ENCODE results near the gene EFL1. TPM values are rescaled to one million over a fixed set of nuclear protein-coding genes. Genes with fewer than 3 reads are reported as not detected.
A peak's percentile ranks its signal among the peaks of the same experiment; 100 is the strongest.
"Not testable (repeated sequence)": the region's sequence is repeated elsewhere in the genome, so short reads cannot be mapped to it uniquely, and the experiment has no call there.

Gene EFL1
- total and polyA plus RNA-seq, 4 donors = 5.5 to 15.1 (median 10.3) TPM

- no peak overlapping the region for H3K27ac ChIP-seq (ENCODE audit: low read depth in 1 of 2, low read length in 2 of 2)
- ATAC-seq (ENCODE audit: low FRiP score) (no peak), DNase-seq (no peak)
- WGBS, 2 donors = 83 to 87% methylated on average over 3 of the region's 3 CpGs
- H3K4me1 ChIP-seq (ENCODE audit: control insufficient read depth in 1 of 2, insufficient read depth in 2 of 2, low read length in 2 of 2) = no peaks in the 10 kb centered on the region
- no peak overlapping the region for H3K4me3 ChIP-seq (ENCODE audit: low read length in 2 of 2)
- H3K36me3 ChIP-seq (ENCODE audit: control insufficient read depth in 1 of 2, insufficient read depth in 2 of 2, low read length in 1 of 2) = no peaks in the 10 kb centered on the region
- H3K27me3 ChIP-seq (ENCODE audit: control insufficient read depth in 1 of 2, insufficient read depth in 2 of 2, low read length in 1 of 2) = no peaks in the 10 kb centered on the region
- intact Hi-C loops (cut with DNase I) = no loop called here
- no peaks in the 10 kb centered on the region for H3K9me3 ChIP-seq (ENCODE audit: control insufficient read depth, low read length)
Measured at GRCh38 chr15:82301296-82302016, 38.9 kb upstream of the EFL1 start.

- WGBS, 2 donors = 90 to 95% methylated on average over 7 of the region's 7 CpGs
Measured at GRCh38 chr15:82300883-82301282, 38.3 kb upstream of the EFL1 start.

GRCh38 chr15:82300326-82300725 is 37.8 kb upstream of the EFL1 start:
- H3K9me3 ChIP-seq (ENCODE audit: control insufficient read depth, low read length); H3K36me3 ChIP-seq (ENCODE audit: control insufficient read depth in 1 of 2, insufficient read depth in 2 of 2, low read length in 1 of 2); H3K27me3 ChIP-seq (ENCODE audit: control insufficient read depth in 1 of 2, insufficient read depth in 2 of 2, low read length in 1 of 2); intact Hi-C loops (cut with DNase I); H3K4me1 ChIP-seq (ENCODE audit: control insufficient read depth in 1 of 2, insufficient read depth in 2 of 2, low read length in 2 of 2); ATAC-seq (ENCODE audit: low FRiP score); H3K4me3 ChIP-seq (ENCODE audit: low read length in 2 of 2); H3K27ac ChIP-seq (ENCODE audit: low read depth in 1 of 2, low read length in 2 of 2); DNase-seq: not testable (repeated sequence)
- 45 to 74% methylated on average over 6 of the region's 6 CpGs for WGBS, 2 donors

More at GRCh38 chr15:82300883-82301282, 38.3 kb upstream of the EFL1 start:
- Histone ChIP-seq H3K36me3 (ENCODE audit: control insufficient read depth in 1 of 2, insufficient read depth in 2 of 2, low read length in 1 of 2) (no peaks in the 10 kb centered on the region), H3K27me3 (ENCODE audit: control insufficient read depth in 1 of 2, insufficient read depth in 2 of 2, low read length in 1 of 2) (no peaks in the 10 kb centered on the region), H3K4me1 (ENCODE audit: control insufficient read depth in 1 of 2, insufficient read depth in 2 of 2, low read length in 2 of 2) (no peaks in the 10 kb centered on the region), H3K4me3 (ENCODE audit: low read length in 2 of 2) (no peak overlapping the region), H3K9me3 (ENCODE audit: control insufficient read depth, low read length) (no peaks in the 10 kb centered on the region), H3K27ac (ENCODE audit: low read depth in 1 of 2, low read length in 2 of 2) (no peak overlapping the region)
- intact Hi-C loops (cut with DNase I) = no loop called here
- no peak for DNase-seq
- no peak for ATAC-seq (ENCODE audit: low FRiP score)

GRCh38 chr15:82299511-82299914 is 37.0 kb upstream of the EFL1 start:
- DNase-seq; intact Hi-C loops (cut with DNase I); H3K4me1 ChIP-seq (ENCODE audit: control insufficient read depth in 1 of 2, insufficient read depth in 2 of 2, low read length in 2 of 2); H3K9me3 ChIP-seq (ENCODE audit: control insufficient read depth, low read length); ATAC-seq (ENCODE audit: low FRiP score); H3K4me3 ChIP-seq (ENCODE audit: low read length in 2 of 2); H3K27me3 ChIP-seq (ENCODE audit: control insufficient read depth in 1 of 2, insufficient read depth in 2 of 2, low read length in 1 of 2); H3K27ac ChIP-seq (ENCODE audit: low read depth in 1 of 2, low read length in 2 of 2); H3K36me3 ChIP-seq (ENCODE audit: control insufficient read depth in 1 of 2, insufficient read depth in 2 of 2, low read length in 1 of 2): not testable (repeated sequence)
- WGBS, 2 donors = 89 to 90% methylated on average over 3 of the region's 6 CpGs

GRCh38 chr15:82298520-82298919 is 36.0 kb upstream of the EFL1 start:
- DNase-seq = peak in 1 of 2 donors; percentile 72
- peak; percentile 34 for ATAC-seq (ENCODE audit: low FRiP score)
- Histone ChIP-seq H3K4me1 (ENCODE audit: control insufficient read depth in 1 of 2, insufficient read depth in 2 of 2, low read length in 2 of 2) (no peaks in the 10 kb centered on the region), H3K4me3 (ENCODE audit: low read length in 2 of 2) (no peak overlapping the region), H3K27me3 (ENCODE audit: control insufficient read depth in 1 of 2, insufficient read depth in 2 of 2, low read length in 1 of 2) (no peaks in the 10 kb centered on the region), H3K9me3 (ENCODE audit: control insufficient read depth, low read length) (no peaks in the 10 kb centered on the region), H3K27ac (ENCODE audit: low read depth in 1 of 2, low read length in 2 of 2) (no peak overlapping the region), H3K36me3 (ENCODE audit: control insufficient read depth in 1 of 2, insufficient read depth in 2 of 2, low read length in 1 of 2) (no peaks in the 10 kb centered on the region)
- WGBS, 2 donors = 23 to 31% methylated on average over 35 to 44 of the region's 44 CpGs
- intact Hi-C loops (cut with DNase I) = no loop called here

GRCh38 chr15:82298032-82298431 is 35.5 kb upstream of the EFL1 start:
- WGBS, 2 donors = 94 to 96% methylated on average over 13 of the region's 13 CpGs
- no peaks in the 10 kb centered on the region for H3K9me3 ChIP-seq (ENCODE audit: control insufficient read depth, low read length)
- intact Hi-C loops (cut with DNase I) = no loop called here
- H3K36me3 ChIP-seq (ENCODE audit: control insufficient read depth in 1 of 2, insufficient read depth in 2 of 2, low read length in 1 of 2) = no peaks in the 10 kb centered on the region
- H3K4me3 ChIP-seq (ENCODE audit: low read length in 2 of 2) = no peak overlapping the region
- no peak for ATAC-seq (ENCODE audit: low FRiP score)
- DNase-seq = no peak
- no peaks in the 10 kb centered on the region for H3K4me1 ChIP-seq (ENCODE audit: control insufficient read depth in 1 of 2, insufficient read depth in 2 of 2, low read length in 2 of 2)
- H3K27me3 ChIP-seq (ENCODE audit: control insufficient read depth in 1 of 2, insufficient read depth in 2 of 2, low read length in 1 of 2) = no peaks in the 10 kb centered on the region
- no peak overlapping the region for H3K27ac ChIP-seq (ENCODE audit: low read depth in 1 of 2, low read length in 2 of 2)

GRCh38 chr15:82297546-82297945 is 35.0 kb upstream of the EFL1 start:
- no peaks in the 10 kb centered on the region for H3K36me3 ChIP-seq (ENCODE audit: control insufficient read depth in 1 of 2, insufficient read depth in 2 of 2, low read length in 1 of 2)
- H3K4me3 ChIP-seq (ENCODE audit: low read length in 2 of 2) = no peak overlapping the region
- intact Hi-C loops (cut with DNase I) = no loop called here
- DNase-seq (no peak), ATAC-seq (ENCODE audit: low FRiP score) (no peak)
- H3K9me3 ChIP-seq (ENCODE audit: control insufficient read depth, low read length) = no peaks in the 10 kb centered on the region
- H3K27me3 ChIP-seq (ENCODE audit: control insufficient read depth in 1 of 2, insufficient read depth in 2 of 2, low read length in 1 of 2) = no peaks in the 10 kb centered on the region
- no peaks in the 10 kb centered on the region for H3K4me1 ChIP-seq (ENCODE audit: control insufficient read depth in 1 of 2, insufficient read depth in 2 of 2, low read length in 2 of 2)
- no peak overlapping the region for H3K27ac ChIP-seq (ENCODE audit: low read depth in 1 of 2, low read length in 2 of 2)
- 96 to 97% methylated on average over 5 of the region's 5 CpGs for WGBS, 2 donors

GRCh38 chr15:82294061-82294690 is 31.6 kb upstream of the EFL1 start:
- DNase-seq = no peak
- no peak for ATAC-seq (ENCODE audit: low FRiP score)
- Histone ChIP-seq H3K36me3 (ENCODE audit: control insufficient read depth in 1 of 2, insufficient read depth in 2 of 2, low read length in 1 of 2) (no peaks in the 10 kb centered on the region), H3K27me3 (ENCODE audit: control insufficient read depth in 1 of 2, insufficient read depth in 2 of 2, low read length in 1 of 2) (no peaks in the 10 kb centered on the region), H3K4me1 (ENCODE audit: control insufficient read depth in 1 of 2, insufficient read depth in 2 of 2, low read length in 2 of 2) (no peaks in the 10 kb centered on the region), H3K4me3 (ENCODE audit: low read length in 2 of 2) (no peak overlapping the region), H3K27ac (ENCODE audit: low read depth in 1 of 2, low read length in 2 of 2) (no peak overlapping the region), H3K9me3 (ENCODE audit: control insufficient read depth, low read length) (no peaks in the 10 kb centered on the region)
- 48 to 57% methylated on average over 11 of the region's 11 CpGs for WGBS, 2 donors
- intact Hi-C loops (cut with DNase I) = no loop called here

- no peaks in the 10 kb centered on the region for H3K9me3 ChIP-seq (ENCODE audit: control insufficient read depth, low read length)
- intact Hi-C loops (cut with DNase I) = no loop called here
- no peak overlapping the region for H3K27ac ChIP-seq (ENCODE audit: low read depth in 1 of 2, low read length in 2 of 2)
- DNase-seq = no peak
- WGBS, 2 donors = 87 to 93% methylated on average over 5 of the region's 5 CpGs
- no peaks in the 10 kb centered on the region for H3K27me3 ChIP-seq (ENCODE audit: control insufficient read depth in 1 of 2, insufficient read depth in 2 of 2, low read length in 1 of 2)
- H3K4me1 ChIP-seq (ENCODE audit: control insufficient read depth in 1 of 2, insufficient read depth in 2 of 2, low read length in 2 of 2) = no peaks in the 10 kb centered on the region
- no peaks in the 10 kb centered on the region for H3K36me3 ChIP-seq (ENCODE audit: control insufficient read depth in 1 of 2, insufficient read depth in 2 of 2, low read length in 1 of 2)
- no peak overlapping the region for H3K4me3 ChIP-seq (ENCODE audit: low read length in 2 of 2)
- ATAC-seq (ENCODE audit: low FRiP score) = no peak
Measured at GRCh38 chr15:82292271-82292670, 29.7 kb upstream of the EFL1 start.
